GM18517 (cell line): Measurements from ENCODE around the gene MACROD2.

Experiments
- ATAC-seq: cut with Tn5 transposase; IDR thresholded peaks from one replicate; pipeline ENCODE4 v1.9.1; 2021; ENCODE audit warnings: mild to moderate bottlenecking, moderate library complexity; ENCODE audit not compliant: unreplicated experiment

MACROD2 gene

DNA sequence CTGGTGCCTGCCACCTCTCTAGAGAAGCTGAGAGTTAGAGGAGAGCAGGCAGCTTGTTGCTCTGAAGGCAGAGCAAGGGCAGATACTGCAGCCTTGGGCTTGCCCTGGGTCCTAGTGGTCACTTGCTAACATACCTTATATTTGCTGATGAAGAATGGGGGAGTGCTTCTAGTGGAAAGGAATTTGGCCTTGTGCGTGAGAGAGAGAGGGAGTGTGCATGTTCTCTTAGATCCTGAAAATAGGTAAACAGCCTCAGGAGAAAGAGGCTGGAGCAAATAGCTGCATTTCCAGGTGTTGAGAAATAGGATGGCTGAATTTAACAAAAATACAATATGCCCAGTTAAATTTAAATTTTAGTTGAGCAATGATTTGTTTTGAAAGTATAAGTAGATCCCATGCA, 1066.6 kb downstream of the MACROD2 start:
- ATAC-seq, result no peak

DNA sequence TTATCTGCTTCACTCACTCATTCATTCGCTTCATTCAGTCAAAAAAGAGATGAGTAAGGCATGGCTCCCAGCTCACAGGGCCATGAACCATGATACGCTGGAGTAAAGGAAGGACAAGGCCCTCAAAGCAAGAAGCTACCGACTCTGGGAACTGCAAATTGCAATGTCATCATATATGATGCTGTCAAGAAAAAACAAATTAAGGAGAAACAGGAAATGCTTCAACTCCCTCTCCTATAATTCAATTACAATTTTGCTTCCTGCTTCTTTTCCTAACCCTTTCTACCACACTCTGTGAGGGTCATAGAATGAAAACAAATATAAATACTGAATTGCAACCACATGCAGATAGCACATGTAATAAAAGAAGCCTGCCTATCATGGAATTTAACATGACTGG, 1067.8 kb downstream of the MACROD2 start:
- no peak for ATAC-seq

DNA sequence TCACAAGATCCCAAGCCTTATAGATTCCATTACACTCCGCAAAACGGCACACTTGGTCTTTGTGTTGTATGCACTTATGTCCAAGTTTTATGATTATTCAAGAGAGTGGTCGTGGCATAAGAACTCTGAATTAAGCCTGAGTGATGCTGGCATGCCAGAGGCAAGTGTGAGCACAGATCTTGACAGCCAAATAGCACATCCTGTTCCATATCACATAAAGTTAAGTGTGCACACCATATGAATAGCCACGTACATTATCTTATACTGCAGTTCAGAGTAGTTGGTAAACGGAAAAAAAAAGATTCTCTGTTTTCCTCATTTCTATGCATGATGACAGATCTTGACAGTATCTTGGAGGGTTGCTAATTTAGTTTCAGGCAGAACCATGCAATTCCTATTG, 1069.4 kb downstream of the MACROD2 start:
- ATAC-seq, result no peak

DNA sequence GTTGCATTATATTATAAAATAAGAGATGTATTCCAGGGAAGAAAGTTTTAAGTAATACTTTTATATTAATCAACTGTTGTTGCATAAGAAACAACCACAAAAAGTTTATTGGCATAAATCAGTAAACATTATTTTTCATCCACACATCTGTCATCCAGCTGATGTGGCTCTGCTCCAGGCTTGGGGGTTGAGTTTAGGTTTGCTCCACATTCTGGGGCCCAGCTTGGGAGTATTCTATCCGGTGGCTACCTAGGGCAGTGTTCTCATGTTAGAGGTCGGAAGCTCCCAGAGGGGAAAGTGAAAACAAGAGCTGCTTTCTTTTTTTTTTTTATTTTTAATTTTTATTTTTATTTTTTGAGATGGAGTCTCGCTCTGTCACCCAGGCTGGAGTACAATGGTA, 1070.5 kb downstream of the MACROD2 start:
- no peak for ATAC-seq

DNA sequence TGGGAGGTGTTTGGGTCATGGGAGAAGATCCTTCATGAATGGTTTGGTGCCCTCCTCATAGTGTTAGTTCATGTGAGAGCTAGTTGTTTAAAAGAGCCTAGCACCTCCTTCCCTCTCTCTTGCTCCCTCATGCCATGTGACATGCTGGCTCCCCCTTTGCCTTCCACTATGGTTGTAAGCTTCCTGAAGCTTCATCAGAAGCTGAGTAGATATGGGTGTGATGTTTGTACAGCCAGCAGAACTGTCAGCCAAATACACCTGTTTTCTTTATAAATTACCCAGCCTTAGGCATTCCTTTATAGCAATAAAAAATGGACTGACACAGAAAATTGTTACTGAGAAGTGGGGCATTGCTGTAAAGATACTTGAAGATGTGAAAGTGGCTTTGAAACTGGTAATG, 1073.2 kb downstream of the MACROD2 start:
- no peak for ATAC-seq

DNA sequence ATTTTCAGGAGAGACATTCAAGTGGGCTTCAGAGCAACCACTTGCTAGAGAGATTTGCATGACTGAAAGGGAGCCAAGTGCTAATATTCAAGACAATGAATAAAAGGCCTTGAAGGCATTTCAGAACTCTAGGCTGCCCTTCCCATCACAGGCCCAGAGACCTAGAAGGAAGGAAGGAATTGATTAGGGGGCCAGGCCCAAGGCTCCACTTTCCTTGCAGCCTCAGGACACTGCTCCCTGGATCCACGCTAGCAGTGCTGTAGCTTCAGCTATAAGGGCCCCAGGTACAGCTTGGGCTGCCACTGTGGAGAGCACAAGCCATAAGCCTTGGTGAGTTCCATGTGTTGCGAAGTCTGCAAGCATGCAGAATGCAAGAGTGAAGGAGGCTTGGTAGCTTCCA, 1074.0 kb downstream of the MACROD2 start:
- no peak for ATAC-seq

DNA sequence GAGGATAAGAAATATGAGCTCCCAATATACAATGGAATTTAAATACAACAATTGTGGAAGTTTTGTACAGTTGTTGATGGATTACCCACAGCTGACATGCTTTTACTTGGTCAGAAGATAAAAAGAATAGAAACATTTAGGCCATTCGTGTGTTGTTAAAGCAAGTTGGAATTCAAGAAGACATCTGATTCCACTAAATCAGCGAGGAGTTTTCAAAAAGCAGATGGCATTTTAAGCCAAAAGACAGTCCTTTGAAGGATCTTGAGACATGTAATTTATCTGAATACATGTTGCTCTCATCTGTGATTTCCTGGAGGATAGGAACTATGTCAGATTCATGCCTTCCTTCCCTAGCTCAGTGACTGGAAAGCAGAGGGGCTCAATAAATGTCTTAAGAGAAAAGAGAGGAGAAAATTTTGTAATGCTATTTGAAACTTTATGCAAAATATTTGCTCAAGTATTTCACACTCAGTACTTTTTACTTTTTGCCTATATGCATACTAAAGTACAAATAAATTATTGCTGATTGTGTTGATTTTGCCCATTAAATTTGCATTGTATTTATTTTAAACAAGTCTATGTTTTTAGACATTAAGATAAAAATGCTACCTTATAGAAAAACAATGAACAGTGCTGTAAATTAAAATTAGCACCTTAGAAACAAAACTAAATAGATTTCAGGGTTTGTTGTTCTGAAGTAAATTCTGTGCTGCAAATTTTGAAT, 1075.9 kb downstream of the MACROD2 start:
- ATAC-seq, result no peak

DNA sequence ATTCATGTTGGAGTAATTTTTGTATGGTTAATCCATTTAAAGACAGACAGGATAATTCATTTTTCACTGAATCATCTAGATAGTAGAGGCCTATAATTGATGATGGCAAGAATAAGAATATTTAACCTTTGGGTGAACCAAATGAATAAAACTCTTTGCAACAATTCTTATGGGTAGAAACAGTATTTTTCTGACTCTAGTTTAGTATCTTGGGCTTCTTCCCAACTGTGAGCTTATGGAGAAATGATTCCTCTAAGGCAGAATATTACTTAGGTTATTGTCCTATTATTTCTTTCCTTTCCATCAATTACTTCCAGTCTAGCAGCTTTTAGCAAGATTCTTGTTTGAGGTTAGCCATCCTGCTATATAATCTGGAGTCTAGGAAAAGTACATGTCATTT, 1077.0 kb downstream of the MACROD2 start:
- no peak for ATAC-seq

DNA sequence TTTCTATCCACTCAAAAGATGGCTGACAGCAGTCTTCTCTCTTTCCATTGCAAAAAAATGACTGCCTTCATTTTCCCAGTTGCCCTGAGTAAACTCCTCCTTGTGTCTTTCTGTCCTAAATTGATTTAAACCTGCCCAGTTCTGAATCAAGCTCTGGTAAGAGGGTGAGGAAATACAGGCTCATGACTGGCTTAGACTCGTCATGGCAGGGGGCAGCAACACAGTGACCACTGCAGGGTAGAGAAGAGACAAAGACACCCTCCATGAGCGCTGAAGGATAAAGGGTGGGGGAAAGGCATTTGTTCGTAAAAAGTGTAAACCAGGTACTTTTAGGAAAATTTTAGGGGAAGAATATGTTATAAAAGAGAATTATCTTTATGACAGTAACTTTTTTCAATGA, 1080.3 kb downstream of the MACROD2 start:
- no peak for ATAC-seq

DNA sequence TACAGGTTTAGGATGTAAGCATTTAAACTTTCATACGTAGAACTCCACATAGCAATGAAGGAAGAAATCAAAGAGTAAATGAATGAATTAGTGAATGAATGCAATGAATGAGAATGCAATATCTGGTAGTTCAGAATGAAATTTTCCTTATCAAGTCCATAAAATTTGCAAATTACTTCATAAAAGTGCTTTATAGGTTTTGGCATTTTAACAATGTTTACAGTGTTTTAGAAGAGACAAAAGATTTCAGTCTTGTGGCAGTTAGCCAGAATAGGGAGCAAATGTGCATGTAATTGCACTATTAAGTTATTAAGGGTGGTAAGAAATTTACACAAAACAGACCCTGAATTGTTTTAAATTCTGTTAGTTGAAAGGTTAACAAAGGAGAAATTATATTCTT, 1081.5 kb downstream of the MACROD2 start:
- no peak for ATAC-seq

DNA sequence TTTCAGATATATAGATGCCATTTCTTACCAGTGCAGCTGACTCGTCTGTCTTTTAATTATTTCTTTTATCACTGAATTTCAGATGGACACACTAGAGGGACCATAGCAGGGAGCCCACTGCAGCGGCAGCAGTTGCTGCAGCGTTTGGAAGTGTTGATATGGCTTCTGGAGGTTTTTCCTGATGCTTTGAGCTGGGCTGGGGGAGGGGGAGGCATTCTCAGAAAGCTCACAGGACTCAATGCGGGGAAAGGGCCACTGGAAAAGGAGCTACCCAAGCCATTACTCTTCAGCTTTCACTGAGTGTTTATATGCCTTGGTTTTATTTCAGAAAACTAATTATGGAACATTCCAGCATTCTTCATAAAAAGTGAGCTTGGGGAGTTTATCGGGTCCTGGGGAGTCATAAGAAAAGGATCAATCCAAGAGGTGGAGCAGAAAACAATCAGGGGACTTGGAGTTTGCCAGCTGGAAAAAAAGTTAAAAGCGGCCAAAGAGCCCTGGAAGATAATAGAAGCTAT, 1082.5 kb downstream of the MACROD2 start:
- ATAC-seq, result no peak

DNA sequence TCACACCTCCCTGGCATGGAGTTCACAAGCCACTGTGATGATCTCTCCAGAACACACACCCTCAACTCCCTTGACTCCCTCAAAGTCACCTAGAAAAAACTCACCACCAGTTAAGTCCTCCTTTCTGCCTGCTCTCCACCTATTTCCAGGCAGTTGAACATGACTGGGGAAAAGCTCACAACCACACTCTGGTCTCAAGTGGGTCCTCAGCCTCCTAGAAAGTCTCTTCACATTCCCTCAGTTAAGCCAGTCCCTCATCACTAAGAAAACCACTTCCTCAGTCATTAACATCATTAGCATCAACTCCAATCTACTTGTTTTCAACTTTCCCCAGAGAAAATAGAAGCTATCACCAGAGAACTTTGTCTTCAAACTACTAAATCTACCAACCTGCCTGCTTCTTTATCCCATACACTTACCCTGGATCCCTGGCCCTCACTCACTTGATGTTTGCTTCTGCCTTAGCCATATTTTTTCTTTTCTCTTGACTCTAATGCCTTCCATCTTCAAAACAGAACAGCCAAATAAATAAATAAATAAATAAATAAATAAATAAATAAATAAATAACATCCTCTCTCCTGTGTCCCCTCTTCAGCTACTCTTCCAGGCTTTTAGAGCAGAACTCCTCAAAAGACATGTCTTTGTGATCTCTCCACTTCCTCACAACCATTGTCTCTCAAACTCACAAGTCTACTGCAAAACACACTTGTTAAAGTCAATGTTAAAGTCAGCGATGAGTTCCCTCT, 1084.5 kb downstream of the MACROD2 start:
- no peak for ATAC-seq

DNA sequence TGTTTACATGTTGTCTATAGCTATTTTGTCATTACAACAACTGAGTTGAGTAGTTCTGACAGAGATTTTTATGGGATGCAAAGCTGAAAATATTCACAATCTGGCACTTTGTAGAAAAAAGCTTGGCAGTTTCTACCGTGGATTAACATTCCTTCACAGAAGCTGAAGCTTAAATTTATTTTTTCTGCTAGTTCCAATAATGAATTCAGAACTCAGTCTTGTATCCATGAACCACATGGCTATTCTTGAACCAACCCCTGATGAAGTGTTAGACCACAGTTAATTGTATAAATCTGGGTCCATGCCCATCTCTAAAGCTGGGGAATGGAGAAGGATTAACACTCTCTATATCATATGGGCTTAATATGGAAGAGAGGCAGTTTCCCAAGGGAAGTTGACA, 1085.9 kb downstream of the MACROD2 start:
- no peak for ATAC-seq

DNA sequence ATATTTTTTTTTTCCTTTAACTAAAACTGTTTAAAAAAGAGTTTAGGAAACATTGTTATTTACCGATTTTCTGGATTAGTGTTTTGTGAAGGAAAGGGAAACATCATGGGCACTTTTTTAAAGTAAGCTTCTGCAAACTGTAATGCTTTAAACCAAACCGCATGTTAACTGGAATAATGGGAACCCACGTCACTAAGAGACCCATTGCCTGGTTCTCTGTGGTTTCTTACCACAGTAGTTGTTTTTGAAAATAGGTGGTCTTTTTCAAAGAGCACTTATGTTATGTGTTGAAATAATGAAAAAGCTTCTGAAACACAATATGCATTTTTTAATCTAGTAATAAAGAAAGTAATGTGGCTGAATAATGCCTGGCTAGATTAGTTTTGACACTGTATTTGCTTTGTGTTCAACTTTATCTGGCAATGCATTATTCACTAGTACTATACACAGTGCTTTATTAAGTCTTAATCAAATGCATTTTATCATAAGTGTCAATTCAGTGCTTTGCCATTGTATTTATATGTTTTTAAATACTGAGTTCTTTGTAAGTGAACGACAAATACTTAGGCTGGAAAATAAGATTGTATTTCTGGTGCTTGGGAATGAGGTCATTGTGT, 1096.2 kb downstream of the MACROD2 start:
- no peak for ATAC-seq

DNA sequence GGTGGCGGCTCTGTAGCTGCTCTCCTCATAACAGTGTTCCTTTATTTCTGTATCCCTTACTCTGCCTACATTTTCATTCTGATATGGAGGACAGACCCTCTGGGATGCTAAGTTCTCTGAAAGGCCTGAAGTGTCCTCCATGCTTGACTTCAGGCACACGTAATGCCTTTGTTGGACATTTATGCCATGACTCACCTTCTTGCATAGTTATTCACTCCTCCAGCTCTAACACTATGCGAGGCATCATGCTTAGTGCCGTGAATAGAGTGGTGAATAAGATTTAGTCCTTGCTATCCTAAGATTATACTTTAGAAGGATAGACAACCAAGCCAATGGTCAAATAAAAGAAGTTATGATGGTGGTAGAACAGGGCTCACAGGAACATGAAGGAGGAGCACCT, 1103.0 kb downstream of the MACROD2 start:
- ATAC-seq, result no peak

DNA sequence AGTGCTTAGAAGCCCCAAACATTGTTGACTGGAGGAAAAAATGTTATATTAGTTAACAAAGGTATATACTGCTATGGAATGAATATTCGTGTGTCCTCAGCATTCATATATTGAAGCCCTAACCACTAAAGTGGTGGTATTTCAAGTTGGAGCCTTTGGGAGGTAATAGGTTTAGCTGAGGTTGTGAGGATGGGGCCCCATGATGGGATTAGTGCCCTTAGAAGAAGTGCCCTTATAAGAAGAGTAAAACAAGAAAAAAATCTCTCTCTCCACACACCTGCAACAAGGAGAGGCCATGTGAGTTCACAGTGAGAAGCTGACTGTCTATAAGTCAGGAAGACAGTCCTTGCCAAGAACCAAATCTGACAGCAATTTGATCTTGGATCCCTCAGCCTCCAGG, 1103.8 kb downstream of the MACROD2 start:
- no peak for ATAC-seq

DNA sequence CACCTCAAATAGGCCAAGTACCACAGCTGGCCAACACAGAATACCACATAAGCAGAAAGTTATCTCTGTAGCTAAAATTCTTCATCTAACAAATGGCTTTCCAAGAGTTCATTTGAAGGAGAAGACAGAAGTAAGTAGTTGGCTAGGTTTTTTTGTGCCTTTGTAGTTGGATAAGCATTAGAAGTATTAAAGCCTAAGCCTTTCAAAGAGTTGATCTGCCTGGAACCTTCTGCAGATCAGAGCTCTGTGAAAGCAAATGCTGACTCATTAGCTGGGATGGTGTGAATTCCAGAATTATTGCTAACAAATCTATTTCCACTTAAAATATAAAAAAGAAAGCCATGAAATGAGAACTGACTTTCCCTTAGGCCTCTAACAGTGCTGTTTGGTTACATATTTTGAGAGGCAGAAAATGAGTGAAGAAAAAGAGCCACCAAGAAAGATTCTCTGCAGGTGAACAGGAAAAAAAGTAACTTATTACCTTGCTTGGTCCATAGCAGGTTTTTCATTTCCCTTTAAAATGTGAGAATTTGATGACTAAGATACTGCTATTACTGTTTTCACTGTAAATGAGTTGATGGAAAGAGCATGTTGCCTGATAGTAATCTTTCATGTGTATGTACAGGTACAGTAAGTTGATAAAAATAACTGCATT, 1105.3 kb downstream of the MACROD2 start:
- ATAC-seq, result no peak

DNA sequence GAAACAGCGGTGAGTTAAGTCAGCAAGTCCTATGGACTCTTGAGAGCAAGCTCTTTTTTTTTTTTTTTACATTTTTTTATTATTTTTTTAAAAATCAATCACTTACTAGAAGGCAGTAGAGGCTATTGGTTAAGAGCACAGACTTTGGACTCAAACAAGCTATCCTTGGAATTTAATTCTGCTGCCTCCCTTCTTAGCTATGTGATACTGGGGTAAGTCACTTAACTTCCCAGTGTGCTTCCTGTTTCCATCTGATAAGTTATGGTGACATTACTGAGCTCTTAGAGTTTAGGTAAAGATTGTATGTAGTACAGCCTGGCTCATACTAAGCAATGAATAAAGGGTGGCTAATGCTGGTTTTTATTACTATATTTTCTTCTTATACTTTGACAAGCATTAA, 1112.6 kb downstream of the MACROD2 start:
- no peak for ATAC-seq

DNA sequence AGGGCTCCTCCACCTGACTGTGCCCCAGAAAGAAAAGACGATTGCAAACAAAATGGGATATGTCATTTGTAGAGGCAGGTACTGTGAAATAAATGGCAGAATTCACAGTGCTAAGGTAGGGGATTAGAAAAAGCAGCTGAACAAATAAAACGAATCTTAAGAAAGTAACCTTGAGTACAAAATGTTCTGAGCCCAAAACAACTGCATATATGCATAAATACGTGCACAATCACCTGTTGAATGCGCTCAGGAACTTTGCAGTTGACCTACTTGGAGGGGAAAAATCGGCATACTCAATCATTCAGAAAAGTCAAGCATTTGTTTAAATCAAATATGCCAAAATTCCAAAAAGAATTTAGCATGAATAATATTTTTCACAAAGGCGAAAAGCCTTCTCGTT, 1114.2 kb downstream of the MACROD2 start:
- no peak for ATAC-seq

DNA sequence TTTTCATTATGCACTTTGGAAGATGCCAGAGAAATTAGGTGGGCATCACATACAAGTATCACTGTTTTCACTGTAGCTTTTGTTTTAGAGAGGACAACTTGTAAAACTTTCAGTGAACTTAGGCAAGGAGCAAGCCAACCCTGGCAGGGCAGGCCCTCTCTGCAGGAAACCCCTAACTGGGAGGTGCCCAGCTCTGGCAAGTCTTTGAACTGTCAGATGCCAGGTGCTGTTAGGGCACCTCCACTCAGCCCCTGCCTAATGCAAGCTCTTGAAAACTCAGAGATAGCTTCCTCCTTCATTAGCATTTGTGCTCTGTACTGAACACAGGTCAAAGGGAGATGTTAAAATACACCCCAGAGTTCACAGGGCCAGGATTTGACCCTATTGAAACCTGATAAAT, 1116.3 kb downstream of the MACROD2 start:
- no peak for ATAC-seq

DNA sequence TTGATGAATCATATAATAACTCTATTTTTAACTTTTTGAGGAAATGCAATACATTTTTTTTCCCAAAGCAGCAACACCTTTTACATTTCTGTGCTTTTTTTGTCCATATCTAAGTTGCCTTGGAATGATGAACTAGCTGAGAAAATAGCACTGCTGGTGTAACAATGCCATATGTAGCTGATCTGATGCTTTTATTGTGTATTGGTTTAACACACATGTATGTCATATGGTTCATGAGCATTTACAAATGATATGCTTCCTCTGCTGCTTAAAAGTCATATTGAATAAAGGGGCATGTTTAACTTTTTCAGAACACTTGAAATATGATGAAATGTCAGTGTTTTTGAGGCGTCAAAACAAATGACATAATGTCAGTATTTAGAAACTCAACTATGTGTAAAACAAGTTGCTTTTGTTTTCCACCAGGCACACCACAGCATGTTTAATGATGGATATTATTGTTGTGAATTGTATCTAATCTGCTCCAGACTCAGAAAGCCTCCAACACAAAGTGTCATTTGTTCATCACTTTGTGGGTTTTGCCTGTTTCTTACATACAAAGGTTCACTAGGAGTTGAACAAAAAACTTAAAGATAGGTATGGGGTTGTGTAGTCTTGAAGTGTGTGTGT, 1117.9 kb downstream of the MACROD2 start:
- ATAC-seq, result no peak
